WI38 (cell line): Measurements from ENCODE around the gene TARBP2.

Experiments used
- H3K4me3 ChIP-seq: 2 replicates; pipeline ENCODE4 v1.5.1; 2011; ENCODE audit warnings: low read depth, mild to moderate bottlenecking, control low read depth, low read length
- TF ChIP-seq, protein P1 (sequence below): IDR thresholded peaks from 2 replicates; pipeline ENCODE4 v1.5.1; 2012; ENCODE audit warnings: low read depth, mild to moderate bottlenecking, control low read depth, low read length

TARBP2 gene

DNA sequence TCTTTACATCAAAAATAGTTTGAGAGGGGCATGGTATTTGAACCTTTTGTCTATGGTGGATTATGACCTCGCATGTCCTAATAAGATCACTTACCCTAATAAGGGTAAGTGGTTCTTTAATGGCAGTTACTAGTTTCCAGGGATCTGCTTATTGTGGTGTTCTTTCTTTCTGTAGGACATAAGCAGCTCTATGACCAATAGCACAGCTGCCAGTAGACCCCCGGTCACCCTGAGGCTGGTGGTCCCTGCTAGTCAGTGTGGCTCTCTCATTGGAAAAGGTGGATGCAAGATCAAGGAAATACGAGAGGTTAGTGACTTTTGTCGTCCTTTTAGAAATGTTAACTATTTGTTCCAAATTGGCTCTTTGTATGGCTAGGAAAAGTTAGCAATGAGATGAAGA, 42.0 kb upstream of the TARBP2 start:
- TF ChIP-seq, protein P1, sequence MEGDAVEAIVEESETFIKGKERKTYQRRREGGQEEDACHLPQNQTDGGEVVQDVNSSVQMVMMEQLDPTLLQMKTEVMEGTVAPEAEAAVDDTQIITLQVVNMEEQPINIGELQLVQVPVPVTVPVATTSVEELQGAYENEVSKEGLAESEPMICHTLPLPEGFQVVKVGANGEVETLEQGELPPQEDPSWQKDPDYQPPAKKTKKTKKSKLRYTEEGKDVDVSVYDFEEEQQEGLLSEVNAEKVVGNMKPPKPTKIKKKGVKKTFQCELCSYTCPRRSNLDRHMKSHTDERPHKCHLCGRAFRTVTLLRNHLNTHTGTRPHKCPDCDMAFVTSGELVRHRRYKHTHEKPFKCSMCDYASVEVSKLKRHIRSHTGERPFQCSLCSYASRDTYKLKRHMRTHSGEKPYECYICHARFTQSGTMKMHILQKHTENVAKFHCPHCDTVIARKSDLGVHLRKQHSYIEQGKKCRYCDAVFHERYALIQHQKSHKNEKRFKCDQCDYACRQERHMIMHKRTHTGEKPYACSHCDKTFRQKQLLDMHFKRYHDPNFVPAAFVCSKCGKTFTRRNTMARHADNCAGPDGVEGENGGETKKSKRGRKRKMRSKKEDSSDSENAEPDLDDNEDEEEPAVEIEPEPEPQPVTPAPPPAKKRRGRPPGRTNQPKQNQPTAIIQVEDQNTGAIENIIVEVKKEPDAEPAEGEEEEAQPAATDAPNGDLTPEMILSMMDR: no peak
- H3K4me3 ChIP-seq: no peak overlapping the region

DNA sequence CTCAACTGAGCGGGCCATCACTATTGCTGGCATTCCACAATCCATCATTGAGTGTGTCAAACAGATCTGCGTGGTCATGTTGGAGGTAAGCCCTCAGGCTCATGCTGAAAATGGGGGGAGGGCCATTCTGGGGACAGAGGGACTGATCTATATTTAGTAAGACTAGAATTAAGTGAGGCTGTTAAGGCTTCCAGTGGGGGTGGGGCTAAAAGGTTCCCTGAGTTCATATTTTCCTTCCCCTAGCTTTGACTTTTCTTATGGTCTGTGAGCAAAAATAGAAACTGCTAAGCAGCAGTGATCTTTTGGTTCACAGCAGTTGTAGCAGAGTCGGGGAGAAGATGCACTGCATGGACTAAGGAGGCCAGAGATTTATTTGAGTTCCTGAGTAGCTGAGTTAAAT, 40.0 kb upstream of the TARBP2 start:
- no peak overlapping the region for H3K4me3 ChIP-seq
- TF ChIP-seq, protein P1: no peak

DNA sequence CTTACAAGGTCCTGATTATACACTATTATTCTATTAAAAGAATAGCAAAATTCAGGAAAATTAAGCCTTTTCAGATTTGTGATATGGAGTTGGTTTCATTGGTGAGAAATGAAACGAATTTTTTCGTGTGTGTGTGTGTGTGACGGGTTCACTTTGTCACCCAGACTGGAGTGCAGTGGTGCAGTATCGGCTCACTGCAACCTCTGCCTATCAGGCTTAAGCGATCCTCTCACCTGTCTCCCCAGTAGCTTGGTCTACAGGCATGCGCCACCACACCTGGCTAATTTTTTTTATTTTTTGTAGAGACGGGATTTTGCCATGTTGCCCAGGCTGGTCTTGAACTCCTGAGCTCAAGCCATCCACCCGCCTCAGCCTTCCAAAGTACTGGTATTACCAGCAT, 39.5 kb upstream of the TARBP2 start:
- TF ChIP-seq, protein P1: no peak
- H3K4me3 ChIP-seq: no peak overlapping the region

DNA sequence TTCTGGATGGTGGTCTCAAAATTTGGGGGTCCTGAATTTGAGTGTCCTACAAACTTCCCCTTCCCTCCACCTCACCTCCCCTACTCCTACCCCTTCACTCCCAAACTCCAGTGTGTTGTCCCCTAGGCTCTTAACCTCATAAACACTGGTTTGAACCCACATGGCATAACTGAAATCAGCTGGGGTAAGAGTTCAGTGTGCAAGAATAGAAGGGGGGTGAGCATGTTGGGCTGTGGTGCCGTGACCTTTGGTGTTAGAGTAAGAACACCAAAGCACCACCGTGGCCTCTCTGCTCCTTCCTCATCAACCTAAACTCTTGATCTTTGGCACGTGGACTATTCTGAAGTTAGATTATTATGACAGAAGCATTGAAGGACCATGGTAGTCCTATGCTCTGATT, 38.1 kb upstream of the TARBP2 start:
- no peak overlapping the region for H3K4me3 ChIP-seq
- TF ChIP-seq, protein P1: no peak

DNA sequence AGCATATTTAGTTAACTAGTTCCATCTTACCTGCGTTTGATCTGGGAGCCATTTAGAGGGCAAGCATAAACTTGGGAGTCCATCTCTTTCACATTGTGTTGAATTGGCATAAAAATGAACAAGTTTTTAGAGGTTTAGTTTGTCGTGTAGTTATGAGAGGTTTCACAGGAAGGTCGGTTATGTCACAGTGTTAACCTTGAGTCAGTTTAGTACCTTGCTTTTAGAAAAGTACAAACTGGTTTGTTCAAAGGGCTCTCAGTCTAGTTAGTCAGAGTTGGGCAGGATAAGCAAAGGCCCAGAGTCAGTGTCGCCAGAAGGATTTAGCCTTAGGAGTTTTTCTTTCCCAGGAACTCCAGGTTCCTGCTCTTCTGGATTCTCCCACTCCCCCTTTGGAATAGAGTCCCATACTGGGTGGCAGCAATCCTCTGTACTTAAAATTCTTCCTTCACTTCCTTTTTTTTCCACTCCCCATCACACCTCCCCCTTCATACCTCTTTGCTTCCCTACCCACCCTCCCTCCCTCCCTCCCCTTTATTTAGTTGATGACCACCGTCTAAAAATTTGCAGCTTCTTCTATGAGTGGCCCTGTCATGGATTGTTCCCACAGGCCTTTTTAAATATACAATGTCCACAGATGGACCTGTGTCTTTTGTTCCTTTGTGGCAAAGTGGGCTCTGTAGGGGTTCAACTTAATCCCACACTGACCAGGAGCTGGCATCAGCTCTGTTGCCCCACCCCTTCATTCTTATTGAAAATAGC, 37.1 kb upstream of the TARBP2 start:
- TF ChIP-seq, protein P1: no peak
- H3K4me3 ChIP-seq: no peak overlapping the region

DNA sequence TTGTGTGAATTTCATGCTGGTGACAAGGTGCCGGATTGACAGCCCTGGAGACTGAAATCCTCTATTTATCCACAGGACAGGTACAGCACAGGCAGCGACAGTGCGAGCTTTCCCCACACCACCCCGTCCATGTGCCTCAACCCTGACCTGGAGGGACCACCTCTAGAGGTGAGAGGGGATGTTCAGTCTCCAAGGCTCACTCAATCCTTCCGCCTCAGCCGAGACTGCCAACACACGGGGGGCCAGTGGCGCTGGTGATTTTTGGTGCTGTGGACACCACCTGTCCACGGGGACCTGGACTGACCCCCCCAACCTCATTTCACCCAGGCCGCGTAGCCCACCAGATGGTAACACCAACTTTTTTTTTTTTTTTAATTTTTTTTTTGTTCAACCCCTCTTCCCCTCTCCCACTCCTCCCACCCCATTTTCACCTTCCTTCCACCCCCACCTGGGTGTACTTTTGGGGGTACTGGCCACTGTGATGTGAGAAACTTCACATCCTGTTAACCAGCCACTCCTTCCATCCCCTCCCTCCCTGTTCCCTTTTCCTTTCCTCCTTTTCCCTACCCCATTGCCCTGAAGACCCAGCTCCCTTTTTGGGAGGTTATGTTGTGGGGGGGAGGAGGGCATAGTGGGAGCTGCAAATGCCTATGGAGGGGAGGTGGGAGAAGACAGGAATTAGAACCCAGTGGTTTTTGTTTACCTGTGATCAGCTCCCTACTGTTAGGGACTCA, 36.2 kb upstream of the TARBP2 start:
- no peak overlapping the region for H3K4me3 ChIP-seq
- TF ChIP-seq, protein P1: no peak

DNA sequence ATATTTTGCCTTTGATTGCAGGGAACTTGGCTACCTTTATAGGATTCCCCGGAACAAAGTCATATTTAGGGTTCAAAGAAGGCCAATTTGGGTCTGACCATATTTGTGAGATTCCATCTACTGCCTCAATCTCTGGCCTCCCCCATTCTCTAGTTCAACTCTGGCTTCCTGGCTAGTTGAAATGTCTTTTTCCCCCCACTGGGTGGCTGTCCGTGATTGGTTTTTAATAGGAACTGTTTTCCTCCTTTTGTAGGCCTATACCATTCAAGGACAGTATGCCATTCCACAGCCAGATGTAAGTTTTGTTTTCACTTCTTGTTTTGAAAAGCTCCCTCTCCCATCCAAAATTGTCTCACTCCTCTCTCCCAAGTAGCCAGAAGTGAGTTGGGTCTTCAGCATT, 35.4 kb upstream of the TARBP2 start:
- TF ChIP-seq, protein P1: no peak
- H3K4me3 ChIP-seq: no peak overlapping the region
